GM12873 (cell line): ENCODE results near the gene TFR2.

Experiments used
- TF ChIP-seq, protein P1 (sequence below): IDR thresholded peaks from 2 replicates; pipeline ENCODE4 v1.5.1; 2012; ENCODE audit warnings: low read depth, mild to moderate bottlenecking, moderate library complexity, low read length, control low read depth; ENCODE audit not compliant: insufficient read depth; ENCODE audit errors: missing control alignments

The TFR2 gene

DNA sequence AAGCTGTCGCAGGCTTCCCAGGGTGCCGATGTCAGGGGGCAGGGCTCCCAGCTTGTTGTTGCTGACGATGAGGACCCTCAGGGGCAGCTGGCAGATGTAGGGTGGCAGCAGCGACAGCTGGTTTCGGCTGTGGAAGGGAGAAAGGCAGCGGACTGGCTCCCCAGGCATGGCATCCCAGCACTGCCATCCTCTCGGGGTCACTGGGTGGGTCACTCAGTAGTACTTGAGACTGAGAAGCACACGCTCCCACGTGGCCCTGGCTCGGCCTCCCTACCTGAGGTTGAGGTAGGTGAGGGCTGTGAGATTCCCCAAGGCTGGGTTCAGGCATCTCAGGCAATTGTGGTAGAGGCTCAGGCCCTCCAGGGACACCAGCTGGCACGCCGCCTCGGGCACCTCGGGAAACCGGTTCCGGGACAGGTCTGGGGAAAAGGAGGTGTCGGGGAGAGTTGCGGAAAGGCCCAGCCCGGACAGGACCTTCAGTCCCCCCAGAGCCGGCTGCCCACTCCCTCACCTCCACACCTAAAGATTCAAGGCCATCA lies 59.2 kb downstream of the TFR2 start:
- TF ChIP-seq, protein P1, sequence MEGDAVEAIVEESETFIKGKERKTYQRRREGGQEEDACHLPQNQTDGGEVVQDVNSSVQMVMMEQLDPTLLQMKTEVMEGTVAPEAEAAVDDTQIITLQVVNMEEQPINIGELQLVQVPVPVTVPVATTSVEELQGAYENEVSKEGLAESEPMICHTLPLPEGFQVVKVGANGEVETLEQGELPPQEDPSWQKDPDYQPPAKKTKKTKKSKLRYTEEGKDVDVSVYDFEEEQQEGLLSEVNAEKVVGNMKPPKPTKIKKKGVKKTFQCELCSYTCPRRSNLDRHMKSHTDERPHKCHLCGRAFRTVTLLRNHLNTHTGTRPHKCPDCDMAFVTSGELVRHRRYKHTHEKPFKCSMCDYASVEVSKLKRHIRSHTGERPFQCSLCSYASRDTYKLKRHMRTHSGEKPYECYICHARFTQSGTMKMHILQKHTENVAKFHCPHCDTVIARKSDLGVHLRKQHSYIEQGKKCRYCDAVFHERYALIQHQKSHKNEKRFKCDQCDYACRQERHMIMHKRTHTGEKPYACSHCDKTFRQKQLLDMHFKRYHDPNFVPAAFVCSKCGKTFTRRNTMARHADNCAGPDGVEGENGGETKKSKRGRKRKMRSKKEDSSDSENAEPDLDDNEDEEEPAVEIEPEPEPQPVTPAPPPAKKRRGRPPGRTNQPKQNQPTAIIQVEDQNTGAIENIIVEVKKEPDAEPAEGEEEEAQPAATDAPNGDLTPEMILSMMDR: no peak

DNA sequence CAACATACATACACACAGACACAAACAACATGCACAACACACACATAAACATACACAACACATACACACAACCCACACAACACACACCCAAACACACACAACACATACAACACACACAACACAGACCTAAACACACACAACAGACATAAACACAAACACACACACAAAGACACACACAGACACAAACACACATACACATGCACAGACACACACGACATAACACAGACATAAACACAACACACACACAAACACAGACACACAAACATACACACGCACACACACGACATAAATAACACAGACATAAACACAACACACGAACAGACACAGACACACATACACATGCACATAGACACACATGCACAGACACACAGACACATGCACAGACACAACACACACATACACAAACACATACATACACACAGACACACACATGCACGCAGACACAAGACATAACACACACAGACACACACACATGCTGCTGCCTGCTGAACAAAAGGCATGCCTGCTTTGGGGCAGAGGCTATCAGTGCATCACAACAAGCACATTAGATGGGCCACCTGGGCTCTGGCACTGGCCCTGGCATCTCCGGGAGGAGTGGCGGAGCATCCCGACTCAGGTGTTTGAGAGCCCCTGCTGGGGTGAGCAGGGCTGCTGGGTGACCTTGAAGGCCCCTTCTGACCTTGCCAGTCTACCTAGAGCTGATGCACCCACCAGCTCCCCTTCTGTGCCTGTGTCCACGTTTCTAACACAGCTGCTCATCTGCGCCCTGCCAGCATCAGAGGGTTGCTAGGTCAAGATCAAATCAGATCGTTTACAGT lies 60.7 kb downstream of the TFR2 start:
- TF ChIP-seq, protein P1: no peak

DNA sequence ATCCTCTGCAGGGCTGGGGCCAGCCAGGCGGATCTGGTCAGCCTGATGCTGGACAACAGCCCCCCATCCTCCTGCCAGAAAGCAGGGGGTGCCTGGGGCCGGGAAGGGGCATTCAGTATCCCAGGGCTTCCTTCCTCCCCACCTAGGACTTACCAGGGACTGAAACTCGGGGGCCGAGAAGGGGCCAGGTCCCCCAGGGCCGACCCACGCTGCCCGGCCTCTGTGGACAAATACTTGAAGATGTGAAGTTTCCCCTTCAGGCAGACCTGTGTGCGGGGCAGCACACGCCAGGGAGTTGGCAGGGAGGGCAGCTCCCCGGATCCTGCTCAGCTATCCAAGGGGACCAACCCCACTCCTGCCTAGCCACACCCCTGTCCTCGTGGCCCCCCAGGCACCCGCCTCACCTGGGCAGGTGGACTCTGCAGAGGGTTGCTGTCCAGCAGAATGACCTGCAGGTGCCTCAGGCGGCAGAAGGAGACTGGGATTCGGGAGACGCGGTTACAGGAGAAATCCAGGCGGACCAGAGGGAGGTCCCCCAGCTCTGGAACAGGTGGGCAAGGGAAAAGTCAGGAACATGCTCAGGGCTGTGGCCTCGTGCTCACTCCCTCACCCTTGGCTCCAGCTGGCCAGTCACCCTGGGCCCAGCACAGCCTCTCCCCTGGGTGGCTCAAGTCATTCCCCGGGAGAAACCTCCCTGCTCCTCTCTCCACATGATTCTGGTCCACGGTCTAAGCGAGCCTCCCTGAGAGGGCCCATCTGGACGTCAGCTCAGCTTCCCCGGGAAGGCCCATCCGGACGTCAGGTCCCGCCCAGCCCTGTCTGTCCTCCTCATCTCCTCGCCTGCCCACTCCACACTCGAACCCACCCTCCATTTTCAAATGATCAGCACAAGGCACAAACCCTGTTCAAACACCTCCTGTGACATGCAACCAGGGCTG lies 62.8 kb downstream of the TFR2 start:
- TF ChIP-seq, protein P1: no peak

DNA sequence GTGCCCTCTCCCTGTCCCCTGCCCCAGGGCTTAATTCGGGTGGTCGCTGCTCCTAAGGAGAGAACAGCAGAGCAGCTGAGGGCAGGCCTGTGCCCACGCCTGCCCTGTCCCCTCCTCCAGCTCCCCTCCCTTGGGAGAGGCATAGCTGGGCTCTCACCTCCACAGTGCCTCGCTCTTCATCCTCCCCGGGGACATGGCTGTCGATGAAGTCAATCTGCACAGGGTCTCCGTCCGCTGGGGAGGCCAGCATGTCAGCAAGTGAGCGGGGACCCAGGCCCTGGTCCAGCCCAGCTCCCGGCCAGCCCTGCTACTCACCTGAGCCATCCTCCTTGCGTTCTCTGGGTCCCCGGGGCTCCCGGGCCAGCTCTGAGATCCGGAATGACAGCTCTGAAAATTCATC lies 63.8 kb downstream of the TFR2 start:
- TF ChIP-seq, protein P1: no peak

DNA sequence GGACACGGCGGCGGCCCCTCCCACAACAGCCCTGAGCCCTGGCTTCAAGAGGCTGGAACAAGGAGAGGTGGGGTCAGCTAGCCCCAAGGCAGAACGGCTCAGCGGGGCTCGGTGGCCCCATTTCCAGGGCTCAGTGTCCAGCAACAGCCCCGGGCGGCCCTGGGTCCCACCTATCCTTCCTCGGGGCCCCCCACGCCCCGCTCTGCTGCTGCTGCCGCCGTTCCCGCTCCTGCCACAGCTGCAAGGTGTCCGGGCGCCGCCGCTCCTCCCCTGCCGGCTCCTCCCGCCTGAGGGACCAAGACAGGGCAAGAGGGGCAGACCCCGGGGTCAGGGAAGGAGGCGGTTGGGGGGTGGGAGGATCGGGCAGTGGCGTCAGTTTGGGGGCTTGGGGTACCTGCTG lies 64.2 kb downstream of the TFR2 start:
- TF ChIP-seq, protein P1: no peak

DNA sequence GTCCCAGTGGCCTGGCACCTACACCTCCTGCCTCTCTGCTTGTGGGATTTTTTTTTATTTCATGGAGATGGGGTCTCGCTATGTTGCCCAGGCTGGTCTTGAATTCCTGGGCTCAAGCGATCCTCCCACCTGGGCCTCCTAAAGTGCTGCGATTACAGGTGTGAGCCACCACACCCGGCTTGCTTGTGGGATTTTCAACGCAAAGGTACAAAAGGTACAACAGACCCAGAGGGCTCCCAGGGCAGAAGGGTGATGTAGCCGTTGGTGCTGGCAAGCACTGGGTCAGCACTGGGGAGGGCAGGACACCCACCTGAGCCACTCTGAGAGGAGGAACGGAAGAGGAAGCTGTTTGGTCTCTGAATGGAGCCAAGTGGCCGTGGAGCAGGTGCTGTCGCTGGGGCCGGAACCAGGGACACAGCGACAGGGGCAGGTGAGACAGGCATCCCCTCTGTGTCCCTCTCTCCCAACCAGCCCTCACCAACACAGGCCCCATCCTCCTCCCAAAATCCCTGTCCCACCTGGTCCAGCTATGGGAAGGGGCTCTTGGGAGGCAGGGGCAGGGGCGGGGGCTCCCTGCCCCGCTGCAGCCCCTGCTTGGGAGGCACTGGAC lies 64.9 kb downstream of the TFR2 start:
- TF ChIP-seq, protein P1: no peak

DNA sequence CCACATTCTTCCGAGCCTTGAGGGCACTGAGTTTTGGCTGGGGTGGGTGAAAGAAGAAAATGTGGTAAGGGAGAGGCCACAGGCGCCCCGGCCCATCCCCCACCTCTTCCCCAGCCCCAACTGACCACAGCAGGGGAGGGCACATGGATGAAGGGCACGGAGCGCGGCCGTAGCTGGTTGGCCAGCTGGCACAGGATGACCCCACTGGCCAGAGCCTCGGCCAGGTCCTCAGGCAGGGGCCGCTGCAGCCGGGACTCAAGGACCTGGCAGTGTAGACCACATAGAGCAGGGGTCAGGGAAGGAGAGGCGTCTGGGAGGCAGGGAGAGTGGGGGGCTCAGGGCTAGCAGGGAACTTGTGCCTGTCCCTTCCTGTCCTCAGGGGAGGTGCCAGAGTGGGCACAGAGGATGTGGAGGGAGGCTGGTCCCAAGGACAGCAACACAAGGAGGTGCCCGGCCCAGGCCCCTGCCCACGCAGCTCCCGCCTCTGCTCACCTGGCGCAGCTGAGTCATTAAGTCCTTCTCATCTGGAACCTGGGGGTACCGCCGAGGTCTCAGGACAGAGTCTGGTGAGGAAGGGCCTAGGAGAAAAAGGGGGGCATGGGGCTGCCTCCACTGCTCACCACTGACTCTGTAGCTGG lies 65.5 kb downstream of the TFR2 start:
- TF ChIP-seq, protein P1: no peak
